Parathyroid adenoma (tissue), 2 donors: Measurements from ENCODE around the gene MTX1.
"Not testable (repeated sequence)": the region's sequence is repeated elsewhere in the genome, so short reads cannot be mapped to it uniquely, and the experiment has no call there.

Experiments
- H2AFZ ChIP-seq: fragments of 300-600 bp; sonication (generic); one replicate; pipeline ENCODE4 v1.7.0; 2017; ENCODE audit warnings: antibody characterized with exemption, mild to moderate bottlenecking
- H3K27ac ChIP-seq: fragments of 300-600 bp; sonication (generic); one replicate; pipeline ENCODE4 v1.7.0; 2017
- H3K27me3 ChIP-seq: fragments of 300-600 bp; sonication (generic); one replicate; pipeline ENCODE4 v1.7.0; 2017; ENCODE audit warnings: low read length; ENCODE audit not compliant: control insufficient read depth, insufficient read depth
- H3K36me3 ChIP-seq: fragments of 300-600 bp; sonication (generic); one replicate; pipeline ENCODE4 v1.7.0; 2017; ENCODE audit warnings: low read length; ENCODE audit not compliant: control insufficient read depth, insufficient read depth
- H3K4me1 ChIP-seq: fragments of 300-600 bp; sonication (generic); one replicate; pipeline ENCODE4 v1.7.0; 2017; ENCODE audit warnings: control low read depth
- H3K4me2 ChIP-seq: fragments of 300-600 bp; sonication (generic); one replicate; pipeline ENCODE4 v1.7.0; 2017; ENCODE audit warnings: low read length
- H3K4me3 ChIP-seq: fragments of 300-600 bp; sonication (generic); one replicate; pipeline ENCODE4 v1.7.0; 2017; ENCODE audit warnings: low read depth, low read length
- H3K79me2 ChIP-seq: fragments of 300-600 bp; sonication (generic); one replicate; pipeline ENCODE4 v1.7.0; 2017; ENCODE audit warnings: control low read depth
- H3K9ac ChIP-seq: fragments of 300-600 bp; sonication (generic); one replicate; pipeline ENCODE4 v1.7.0; 2017; ENCODE audit warnings: mild to moderate bottlenecking
- H3K9me3 ChIP-seq: fragments of 300-600 bp; sonication (generic); one replicate; pipeline ENCODE4 v1.7.0; 2017; ENCODE audit warnings: low read length; ENCODE audit not compliant: control insufficient read depth
- CTCF ChIP-seq: fragments of 300-600 bp; sonication (generic); IDR thresholded peaks from one replicate; pipeline ENCODE4 v1.7.0; 2017; ENCODE audit warnings: antibody characterized with exemption, mild to moderate bottlenecking
- donor health status: primary hyperparathyroidism.

Gene MTX1

DNA sequence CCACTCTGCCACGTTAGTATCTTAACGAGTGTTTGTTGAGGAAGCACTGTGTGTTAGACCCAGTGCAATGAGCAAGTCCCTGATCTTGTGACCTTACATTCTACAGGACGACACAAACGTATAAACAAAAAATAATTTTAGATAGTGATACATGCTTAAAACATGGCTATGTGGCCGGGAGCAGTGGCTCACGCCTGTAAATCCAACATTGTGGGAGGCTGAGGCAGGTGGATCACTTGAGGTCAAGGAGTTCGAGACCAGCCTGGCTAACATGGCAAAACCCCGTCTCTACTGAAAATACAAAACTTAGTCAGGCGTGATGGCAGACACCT is 19.6 kb downstream of the MTX1 start:
- H3K79me2 ChIP-seq = no peaks in the 10 kb centered on the region
- no peak for TF ChIP-seq CTCF
- no peak overlapping the region for H3K9ac ChIP-seq
- no peaks in the 10 kb centered on the region for H3K27me3 ChIP-seq
- H3K9me3 ChIP-seq = no peaks in the 10 kb centered on the region
- no peaks in the 10 kb centered on the region for H3K36me3 ChIP-seq
- H3K4me2 ChIP-seq = peak overlapping the region; percentile 81
- H3K27ac ChIP-seq = peak overlapping the region; percentile 89
- H3K4me3 ChIP-seq = peak overlapping the region; percentile 98
- peaks cover 20% of the 10 kb centered on the region for H3K4me1 ChIP-seq
- H2AFZ ChIP-seq = peak overlapping the region; percentile 74

DNA sequence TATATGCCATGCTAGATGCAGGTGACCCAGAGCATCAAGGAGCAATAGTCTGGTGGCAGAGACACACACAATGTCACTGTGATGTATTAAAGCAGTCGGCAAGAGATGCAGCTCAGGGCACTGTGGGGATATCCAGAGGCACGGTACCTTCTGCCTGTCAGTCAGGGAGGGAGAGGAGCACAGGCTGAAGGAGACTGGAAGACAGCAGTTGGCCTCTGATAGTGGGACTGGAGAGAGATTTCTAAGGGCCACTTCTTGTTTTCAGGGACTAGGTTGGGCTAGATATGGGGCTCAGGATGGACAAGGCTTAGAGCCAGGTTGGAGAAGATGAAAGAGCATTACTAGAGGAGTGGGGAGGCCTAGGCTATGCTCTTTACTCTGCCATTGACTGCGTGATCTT is 22.8 kb downstream of the MTX1 start:
- peaks cover 17% of the 10 kb centered on the region for H3K4me1 ChIP-seq
- H3K4me2 ChIP-seq = not testable (repeated sequence)
- H3K27ac ChIP-seq = peak overlapping the region; percentile 87

DNA sequence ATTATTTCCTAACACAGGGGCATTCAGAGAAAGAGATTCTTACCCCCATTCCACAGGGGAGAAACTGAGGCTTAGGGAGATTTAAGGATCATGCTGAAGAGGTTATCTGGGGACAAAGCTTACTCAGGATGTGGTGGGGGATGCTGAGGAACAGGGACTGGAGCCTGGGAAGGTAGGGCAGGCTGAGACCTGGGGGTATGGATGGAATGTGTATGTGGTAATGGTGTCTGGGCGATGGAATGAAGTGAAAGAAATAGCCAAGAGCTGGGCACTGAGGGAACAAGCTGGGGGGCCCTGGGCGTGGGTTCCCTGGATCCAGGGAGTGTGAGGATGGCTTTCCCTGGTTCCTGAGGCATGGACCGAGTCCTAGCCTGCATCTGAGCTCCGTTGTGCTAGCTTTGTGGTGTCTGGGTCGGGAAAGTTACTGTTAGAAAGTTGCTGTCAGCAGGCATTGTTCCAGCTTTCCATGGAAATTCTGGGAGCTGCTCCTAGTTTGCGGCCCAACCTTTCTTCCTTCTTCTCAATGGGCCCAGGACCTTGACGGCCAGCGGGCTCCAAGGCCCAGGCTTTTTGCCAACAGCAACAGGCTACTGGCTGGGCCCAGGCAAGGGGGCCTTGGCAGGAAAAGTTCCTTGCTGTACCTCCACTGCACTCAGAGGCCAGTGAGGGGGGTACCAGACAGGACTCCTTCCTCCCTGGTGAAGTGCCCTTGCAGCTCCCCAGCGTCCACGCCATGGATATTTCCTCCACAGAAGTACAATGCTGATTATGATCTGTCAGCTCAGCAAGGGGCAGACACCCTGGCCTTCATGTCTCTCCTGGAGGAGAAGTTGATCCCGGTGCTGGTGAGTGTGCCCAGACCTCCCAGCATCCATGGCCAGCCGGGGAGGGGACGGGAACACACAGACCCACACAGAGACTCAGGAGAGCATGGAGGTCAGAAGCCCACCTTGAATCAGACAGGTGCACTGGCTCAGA is 23.8 kb downstream of the MTX1 start:
- H3K4me1 ChIP-seq = peaks cover 17% of the 10 kb centered on the region
- H3K36me3 ChIP-seq, H3K4me3 ChIP-seq, H3K79me2 ChIP-seq, H3K27me3 ChIP-seq, H3K9me3 ChIP-seq, H3K9ac ChIP-seq: not testable (repeated sequence)
- H3K27ac ChIP-seq = peak overlapping the region; percentile 87
- peak overlapping the region; percentile 47 for H3K4me2 ChIP-seq
- peak overlapping the region; percentile 42 for H2AFZ ChIP-seq

More for the DNA sequence above, 22.8 kb downstream of the MTX1 start:
- H3K36me3 ChIP-seq, H2AFZ ChIP-seq, H3K9me3 ChIP-seq, H3K9ac ChIP-seq, H3K79me2 ChIP-seq, H3K27me3 ChIP-seq, H3K4me3 ChIP-seq: not testable (repeated sequence)

DNA sequence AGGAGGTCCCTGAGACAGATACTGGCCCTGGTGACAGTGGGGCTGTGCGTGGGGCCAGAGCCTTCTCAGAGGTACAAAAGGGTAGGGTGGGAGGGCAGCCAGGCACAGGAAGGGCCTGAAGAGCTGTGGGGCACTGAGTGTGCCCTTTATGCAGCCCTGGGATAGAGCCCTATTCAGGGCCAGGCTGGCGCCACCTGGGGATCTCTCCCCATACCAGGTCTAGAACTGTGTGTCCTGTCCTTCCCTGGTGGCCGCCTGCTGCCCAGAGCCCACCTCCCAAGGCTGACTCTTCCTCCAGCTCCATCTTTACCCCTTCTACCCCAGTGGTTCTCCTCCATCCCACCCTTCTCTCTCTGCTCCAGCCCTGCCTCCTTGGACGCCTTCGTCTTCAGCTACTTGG is 25.0 kb downstream of the MTX1 start:
- H2AFZ ChIP-seq, H3K4me3 ChIP-seq, H3K27me3 ChIP-seq, H3K4me2 ChIP-seq, H3K36me3 ChIP-seq, H3K9me3 ChIP-seq, H3K79me2 ChIP-seq, H3K9ac ChIP-seq: not testable (repeated sequence)
- peaks cover 13% of the 10 kb centered on the region for H3K4me1 ChIP-seq
- H3K27ac ChIP-seq = peak overlapping the region; percentile 87

DNA sequence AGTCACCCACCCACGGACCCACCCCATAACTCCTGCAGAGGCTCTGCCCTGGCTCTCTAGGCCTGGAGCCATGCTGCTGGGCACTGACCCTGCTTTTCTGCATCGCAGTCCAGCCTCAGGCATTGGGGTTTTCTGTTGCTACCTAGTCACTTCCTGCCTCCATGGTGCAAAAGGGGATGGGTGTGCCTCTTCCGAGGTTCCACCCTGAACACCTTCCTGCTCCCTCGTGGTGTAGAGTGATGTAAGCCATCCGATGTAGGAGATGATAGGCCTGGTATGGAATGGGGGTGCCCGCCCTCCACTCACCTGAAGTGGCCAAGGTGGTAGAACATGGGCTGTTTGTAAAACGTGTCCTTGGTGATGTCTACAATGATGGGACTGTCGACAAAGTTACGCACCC is 26.9 kb downstream of the MTX1 start:
- H3K9ac ChIP-seq, H3K79me2 ChIP-seq, H3K4me3 ChIP-seq, H2AFZ ChIP-seq, H3K36me3 ChIP-seq, H3K9me3 ChIP-seq, H3K27me3 ChIP-seq, H3K4me2 ChIP-seq: not testable (repeated sequence)
- Histone ChIP-seq H3K27ac (peak overlapping the region; percentile 59), H3K4me1 (peaks cover 13% of the 10 kb centered on the region)

DNA sequence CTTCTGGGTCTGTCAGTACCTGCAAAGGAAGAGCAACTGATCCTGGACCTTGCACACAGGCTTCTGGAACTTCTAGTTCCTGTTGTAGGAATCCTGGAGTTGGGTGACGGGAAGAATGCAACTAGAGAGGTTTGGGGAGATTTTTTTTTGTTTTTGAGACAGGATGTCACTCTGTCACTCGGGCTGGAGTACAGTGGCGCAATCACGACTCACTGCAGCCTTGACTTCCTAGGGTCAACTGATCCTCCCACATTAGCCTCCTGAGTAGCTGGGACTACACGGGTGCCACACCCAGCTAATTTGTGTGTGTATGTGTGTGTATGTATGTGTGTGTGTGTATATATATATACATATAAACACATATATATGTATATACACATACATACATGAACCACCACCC is 28.0 kb downstream of the MTX1 start:
- Histone ChIP-seq H3K36me3 (no peaks in the 10 kb centered on the region), H3K9ac (no peak overlapping the region), H3K27ac (peak overlapping the region; percentile 59), H3K9me3 (no peaks in the 10 kb centered on the region), H3K4me2 (no peak overlapping the region), H3K4me1 (peaks cover 9% of the 10 kb centered on the region), H2AFZ (no peak overlapping the region), H3K79me2 (no peaks in the 10 kb centered on the region), H3K27me3 (no peaks in the 10 kb centered on the region), H3K4me3 (no peak overlapping the region)
- TF ChIP-seq CTCF = no peak
